IMR-90 (cell line): ENCODE measurements around the gene SPRY1.

Experiments used
- BHLHE40 ChIP-seq: fragments of 150-350 bp; IDR thresholded peaks from 2 replicates; pipeline ENCODE4 v1.6.1; 2016; ENCODE audit warnings: mild to moderate bottlenecking, low read depth, low read length
- CEBPB ChIP-seq: IDR thresholded peaks from 2 replicates; pipeline ENCODE4 v1.6.1; 2012; ENCODE audit warnings: low read depth, low read length, improper control_type of control experiment
- CHD1 ChIP-seq: IDR thresholded peaks from 2 replicates; pipeline ENCODE4 v1.6.1; 2012; ENCODE audit warnings: low read depth, low read length, improper control_type of control experiment
- MAFK ChIP-seq: IDR thresholded peaks from 2 replicates; pipeline ENCODE4 v1.6.1; 2012; ENCODE audit warnings: low read depth, low read length, improper control_type of control experiment
- MXI1 ChIP-seq: IDR thresholded peaks from 2 replicates; pipeline ENCODE4 v1.6.1; 2012; ENCODE audit warnings: low read depth, mild to moderate bottlenecking, low read length, moderate library complexity, borderline replicate concordance
- NFE2L2 ChIP-seq: fragments of 150-350 bp; IDR thresholded peaks from 2 replicates; pipeline ENCODE4 v1.6.1; 2016; ENCODE audit warnings: low read depth, mild to moderate bottlenecking, low read length
- POLR2A ChIP-seq: IDR thresholded peaks from 2 replicates; pipeline ENCODE4 v1.6.1; 2012; ENCODE audit warnings: mild to moderate bottlenecking, low read depth, low read length
- RAD21 ChIP-seq: IDR thresholded peaks from 2 replicates; pipeline ENCODE4 v1.6.1; 2012; ENCODE audit warnings: low read length, improper control_type of control experiment
- RFX5 ChIP-seq: IDR thresholded peaks from 2 replicates; pipeline ENCODE4 v1.8.0; 2012; ENCODE audit warnings: low read depth, mild to moderate bottlenecking, low read length, moderate library complexity
- SMC3 ChIP-seq: fragments of 150-350 bp; IDR thresholded peaks from 2 replicates; pipeline ENCODE4 v1.6.1; 2016; ENCODE audit warnings: low read depth, mild to moderate bottlenecking, antibody characterized with exemption, low read length, moderate library complexity
- TF ChIP-seq, protein P1 (sequence below): conservative IDR thresholded peaks from 2 replicates; pipeline ENCODE4 v1.5.1; 2012; ENCODE audit warnings: mild to moderate bottlenecking, low read depth, low read length, improper control_type of control experiment
- TF ChIP-seq, protein P2 (sequence below): fragments of 150-350 bp; IDR thresholded peaks from 2 replicates; pipeline ENCODE4 v1.6.1; 2016; ENCODE audit warnings: low read depth, mild to moderate bottlenecking, low read length, moderate library complexity, borderline replicate concordance

DNA sequence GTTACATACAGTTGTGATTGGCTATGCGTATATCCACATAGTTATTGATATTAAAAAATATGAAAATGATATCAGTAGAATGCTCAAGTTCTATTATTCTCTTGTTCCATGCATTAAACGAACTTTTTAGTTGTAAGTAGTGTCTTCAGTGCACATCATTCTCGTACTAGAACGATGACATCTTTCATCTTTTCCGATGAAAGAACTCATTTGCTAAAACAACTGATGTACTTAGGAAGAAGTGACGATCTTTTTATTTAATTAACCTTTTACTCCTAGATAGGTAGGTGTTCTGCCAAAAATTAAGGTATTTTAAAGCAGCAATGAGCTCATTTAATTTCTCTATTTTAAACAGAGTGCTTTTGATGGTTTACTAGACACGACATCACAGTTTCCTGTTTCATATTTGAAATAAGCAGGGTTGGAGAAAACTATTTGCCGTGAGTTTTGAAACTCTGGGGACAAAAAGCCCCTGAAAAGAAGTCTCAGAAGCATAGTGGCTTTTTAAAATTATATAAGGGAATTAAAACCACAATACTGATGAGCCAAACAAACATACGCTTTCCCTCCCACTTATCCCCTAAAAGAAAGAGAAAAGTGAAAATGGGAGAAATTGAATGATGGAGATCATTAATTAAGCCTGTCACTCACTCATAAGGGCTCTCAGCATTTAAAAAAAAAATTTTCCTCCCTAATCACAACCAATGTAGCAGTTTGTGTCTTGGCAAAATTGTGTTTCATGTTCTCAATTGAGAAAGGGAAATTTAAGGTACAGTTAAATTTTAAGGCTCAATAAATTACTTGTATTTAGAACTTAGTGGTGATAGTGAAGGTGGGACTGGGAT is 25.6 kb downstream of the SPRY1 start:
- TF ChIP-seq CHD1: no peak
- TF ChIP-seq, protein P1, sequence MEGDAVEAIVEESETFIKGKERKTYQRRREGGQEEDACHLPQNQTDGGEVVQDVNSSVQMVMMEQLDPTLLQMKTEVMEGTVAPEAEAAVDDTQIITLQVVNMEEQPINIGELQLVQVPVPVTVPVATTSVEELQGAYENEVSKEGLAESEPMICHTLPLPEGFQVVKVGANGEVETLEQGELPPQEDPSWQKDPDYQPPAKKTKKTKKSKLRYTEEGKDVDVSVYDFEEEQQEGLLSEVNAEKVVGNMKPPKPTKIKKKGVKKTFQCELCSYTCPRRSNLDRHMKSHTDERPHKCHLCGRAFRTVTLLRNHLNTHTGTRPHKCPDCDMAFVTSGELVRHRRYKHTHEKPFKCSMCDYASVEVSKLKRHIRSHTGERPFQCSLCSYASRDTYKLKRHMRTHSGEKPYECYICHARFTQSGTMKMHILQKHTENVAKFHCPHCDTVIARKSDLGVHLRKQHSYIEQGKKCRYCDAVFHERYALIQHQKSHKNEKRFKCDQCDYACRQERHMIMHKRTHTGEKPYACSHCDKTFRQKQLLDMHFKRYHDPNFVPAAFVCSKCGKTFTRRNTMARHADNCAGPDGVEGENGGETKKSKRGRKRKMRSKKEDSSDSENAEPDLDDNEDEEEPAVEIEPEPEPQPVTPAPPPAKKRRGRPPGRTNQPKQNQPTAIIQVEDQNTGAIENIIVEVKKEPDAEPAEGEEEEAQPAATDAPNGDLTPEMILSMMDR: no peak
- TF ChIP-seq CEBPB: no peak
- TF ChIP-seq, protein P2, sequence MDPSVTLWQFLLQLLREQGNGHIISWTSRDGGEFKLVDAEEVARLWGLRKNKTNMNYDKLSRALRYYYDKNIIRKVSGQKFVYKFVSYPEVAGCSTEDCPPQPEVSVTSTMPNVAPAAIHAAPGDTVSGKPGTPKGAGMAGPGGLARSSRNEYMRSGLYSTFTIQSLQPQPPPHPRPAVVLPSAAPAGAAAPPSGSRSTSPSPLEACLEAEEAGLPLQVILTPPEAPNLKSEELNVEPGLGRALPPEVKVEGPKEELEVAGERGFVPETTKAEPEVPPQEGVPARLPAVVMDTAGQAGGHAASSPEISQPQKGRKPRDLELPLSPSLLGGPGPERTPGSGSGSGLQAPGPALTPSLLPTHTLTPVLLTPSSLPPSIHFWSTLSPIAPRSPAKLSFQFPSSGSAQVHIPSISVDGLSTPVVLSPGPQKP: no peak
- no peak for TF ChIP-seq POLR2A
- no peak for TF ChIP-seq BHLHE40
- no peak for TF ChIP-seq RFX5
- TF ChIP-seq SMC3: no peak
- no peak for TF ChIP-seq MXI1
- no peak for TF ChIP-seq RAD21
- TF ChIP-seq NFE2L2: no peak
- TF ChIP-seq MAFK: no peak
